CMK (cell line): ENCODE results near the gene ZNF619.

Source experiments
- DNase-seq: peaks from one replicate; pipeline ENCODE4 v3.0.0-alpha.2; 2010; ENCODE audit warnings: low read depth

Gene ZNF619

DNA sequence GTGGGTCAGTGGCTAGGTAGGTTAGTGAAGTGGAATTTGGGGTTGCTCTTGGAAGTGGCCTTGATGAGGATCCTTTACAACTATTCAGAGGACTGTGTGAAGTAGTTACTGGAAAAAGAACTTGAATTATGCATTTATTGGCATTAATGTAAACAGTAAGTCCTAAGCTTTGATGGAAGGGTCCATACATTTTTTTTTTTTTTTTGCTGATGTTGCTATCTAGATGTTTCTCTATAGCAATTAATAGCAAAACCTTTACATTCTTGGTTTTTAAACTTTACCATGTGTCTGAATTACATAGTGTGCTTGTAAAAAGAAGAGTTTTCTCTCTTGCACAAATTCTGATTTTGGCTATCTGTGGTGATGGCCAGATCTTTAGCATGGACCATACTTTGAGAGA is 57.4 kb downstream of the ZNF619 start:
- DNase-seq: no peak
